Hepatocyte (in vitro differentiated cells): Measurements from ENCODE around the gene DOCK4. TPM values are rescaled to one million over a fixed set of nuclear protein-coding genes. Genes with fewer than 3 reads are reported as not detected.

Experiments used
- DNase-seq: peaks from one replicate; pipeline ENCODE4 v3.0.0-alpha.2; 2016; ENCODE audit warnings: low spot score
- H2AFZ ChIP-seq: fragments of 200-600 bp; sonication (generic); 2 replicates; pipeline ENCODE4 v1.6.0; 2016; ENCODE audit warnings: antibody characterized with exemption, mild to moderate bottlenecking
- H3K27ac ChIP-seq: fragments of 200-600 bp; sonication (generic); 2 replicates; pipeline ENCODE4 v1.5.1; 2016; ENCODE audit warnings: mild to moderate bottlenecking
- H3K27me3 ChIP-seq: fragments of 200-600 bp; sonication (generic); 2 replicates; pipeline ENCODE4 v1.6.1; 2016
- H3K36me3 ChIP-seq: fragments of 200-600 bp; sonication (generic); replicated peaks from 2 replicates; pipeline ENCODE4 v1.5.1; 2016; ENCODE audit warnings: low read depth; ENCODE audit not compliant: insufficient read depth
- H3K4me1 ChIP-seq: fragments of 200-600 bp; sonication (generic); 2 replicates; pipeline ENCODE4 v1.5.1; 2016; ENCODE audit warnings: mild to moderate bottlenecking, moderate library complexity; ENCODE audit not compliant: insufficient read depth
- H3K4me2 ChIP-seq: fragments of 200-600 bp; sonication (generic); 2 replicates; pipeline ENCODE4 v1.6.0; 2016
- H3K4me3 ChIP-seq: fragments of 200-600 bp; sonication (generic); 2 replicates; pipeline ENCODE4 v1.5.1; 2016; ENCODE audit warnings: mild to moderate bottlenecking
- H3K79me2 ChIP-seq: fragments of 200-600 bp; sonication (generic); 2 replicates; pipeline ENCODE4 v1.6.0; 2017; ENCODE audit warnings: mild to moderate bottlenecking
- H3K9me2 ChIP-seq: fragments of 200-600 bp; sonication (generic); replicated peaks from 2 replicates; pipeline ENCODE4 v1.6.0; 2017; ENCODE audit warnings: mild to moderate bottlenecking; ENCODE audit not compliant: insufficient read depth
- H3K9me3 ChIP-seq: fragments of 200-600 bp; sonication (generic); 2 replicates; pipeline ENCODE4 v1.5.1; 2016; ENCODE audit warnings: low read depth, mild to moderate bottlenecking
- H4K20me1 ChIP-seq: fragments of 200-600 bp; sonication (generic); 2 replicates; pipeline ENCODE4 v1.6.0; 2016; ENCODE audit warnings: mild to moderate bottlenecking; ENCODE audit not compliant: insufficient read depth, poor library complexity, severe bottlenecking
- EZH2 ChIP-seq: fragments of 200-600 bp; sonication (generic); IDR thresholded peaks from 2 replicates; pipeline ENCODE4 v1.6.1; 2016; ENCODE audit warnings: antibody characterized with exemption, mild to moderate bottlenecking, borderline replicate concordance
- EZH2phosphoT487 ChIP-seq: fragments of 200-600 bp; sonication (generic); IDR thresholded peaks from one replicate; pipeline ENCODE4 v1.6.1; 2018; ENCODE audit warnings: antibody characterized with exemption, mild to moderate bottlenecking, low read depth, moderate library complexity; ENCODE audit not compliant: unreplicated experiment, severe bottlenecking
- WGBS: methylation state at CpG from one replicate; pipeline ENCODE4 v1.1.6; 2016; ENCODE audit warnings: low lambda C conversion rate; ENCODE audit errors: missing lambda C conversion rate; 5-methylcytosine and 5-hydroxymethylcytosine counted together
- polyA plus RNA-seq: library from polyadenylated mRNA; unstranded; fragments of >200 nt; fragmentation: Nextera tagmentation; extraction: Ambion mirVana; gene quantifications from 2 replicates; pipeline ENCODE4 v1.2.1, GENCODE V29; 2016
- total RNA-seq: library from RNA; depleted of rRNA; stranded (reverse); fragments of >200 nt; gene quantifications from 2 replicates; pipeline ENCODE4 v1.2.3, GENCODE V29; 2014
- TF ChIP-seq, protein P1 (sequence below): fragments of 200-600 bp; sonication (generic); IDR thresholded peaks from 2 replicates; pipeline ENCODE4 v1.5.1; 2016; ENCODE audit warnings: antibody characterized with exemption, mild to moderate bottlenecking; ENCODE audit not compliant: poor library complexity

The DOCK4 gene
- total and polyA plus RNA-seq, 2 experiments from 2014 or later = 4.4 to 22.9 TPM

GRCh38 chr7:112069879-112070321, 136.3 kb downstream of the DOCK4 start:
- H3K9me3 ChIP-seq = no peaks in the 10 kb centered on the region
- H3K9me2 ChIP-seq = no peaks in the 10 kb centered on the region
- H3K4me1 ChIP-seq = no peaks in the 10 kb centered on the region
- 96% methylated on average over 3 of the region's 3 CpGs for WGBS
- no peak overlapping the region for H3K27ac ChIP-seq
- H2AFZ ChIP-seq = no peak overlapping the region
- H3K27me3 ChIP-seq = no peaks in the 10 kb centered on the region
- no peaks in the 10 kb centered on the region for H3K36me3 ChIP-seq
- DNase-seq = no peak
- H4K20me1 ChIP-seq = no peaks in the 10 kb centered on the region
- H3K79me2 ChIP-seq = peaks cover 3% of the 10 kb centered on the region
- H3K4me3 ChIP-seq = no peak overlapping the region
- no peak overlapping the region for H3K4me2 ChIP-seq
- no peak for TF ChIP-seq EZH2
- TF ChIP-seq, protein P1, sequence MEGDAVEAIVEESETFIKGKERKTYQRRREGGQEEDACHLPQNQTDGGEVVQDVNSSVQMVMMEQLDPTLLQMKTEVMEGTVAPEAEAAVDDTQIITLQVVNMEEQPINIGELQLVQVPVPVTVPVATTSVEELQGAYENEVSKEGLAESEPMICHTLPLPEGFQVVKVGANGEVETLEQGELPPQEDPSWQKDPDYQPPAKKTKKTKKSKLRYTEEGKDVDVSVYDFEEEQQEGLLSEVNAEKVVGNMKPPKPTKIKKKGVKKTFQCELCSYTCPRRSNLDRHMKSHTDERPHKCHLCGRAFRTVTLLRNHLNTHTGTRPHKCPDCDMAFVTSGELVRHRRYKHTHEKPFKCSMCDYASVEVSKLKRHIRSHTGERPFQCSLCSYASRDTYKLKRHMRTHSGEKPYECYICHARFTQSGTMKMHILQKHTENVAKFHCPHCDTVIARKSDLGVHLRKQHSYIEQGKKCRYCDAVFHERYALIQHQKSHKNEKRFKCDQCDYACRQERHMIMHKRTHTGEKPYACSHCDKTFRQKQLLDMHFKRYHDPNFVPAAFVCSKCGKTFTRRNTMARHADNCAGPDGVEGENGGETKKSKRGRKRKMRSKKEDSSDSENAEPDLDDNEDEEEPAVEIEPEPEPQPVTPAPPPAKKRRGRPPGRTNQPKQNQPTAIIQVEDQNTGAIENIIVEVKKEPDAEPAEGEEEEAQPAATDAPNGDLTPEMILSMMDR = no peak
- TF ChIP-seq EZH2phosphoT487 = no peak

DNA sequence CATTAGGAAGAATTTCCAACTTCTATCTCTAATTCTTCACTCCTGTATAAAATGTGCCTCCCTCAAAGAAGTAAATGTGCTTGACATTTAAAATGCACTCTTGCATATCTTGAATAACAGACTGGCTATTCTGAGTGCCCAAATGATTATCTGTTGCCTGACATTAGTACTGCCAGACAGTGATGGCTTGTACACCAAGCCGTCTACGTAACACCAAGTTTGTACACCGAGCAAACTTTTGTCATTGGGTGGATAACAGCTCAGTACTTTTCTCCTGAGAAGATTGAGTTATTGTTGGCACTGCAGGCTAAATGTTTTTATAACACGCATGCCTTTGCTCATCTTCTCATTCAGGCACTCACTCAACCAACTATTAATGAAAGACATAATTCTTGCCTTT, 137.2 kb downstream of the DOCK4 start:
- no peaks in the 10 kb centered on the region for H3K9me3 ChIP-seq
- no peak for DNase-seq
- no peaks in the 10 kb centered on the region for H3K4me1 ChIP-seq
- H3K27ac ChIP-seq = no peak overlapping the region
- WGBS = 92% methylated on average over 4 of the region's 4 CpGs
- no peak overlapping the region for H2AFZ ChIP-seq
- H3K27me3 ChIP-seq = no peaks in the 10 kb centered on the region
- no peaks in the 10 kb centered on the region for H4K20me1 ChIP-seq
- no peak overlapping the region for H3K4me3 ChIP-seq
- no peaks in the 10 kb centered on the region for H3K36me3 ChIP-seq
- peaks cover 4% of the 10 kb centered on the region for H3K79me2 ChIP-seq
- no peaks in the 10 kb centered on the region for H3K9me2 ChIP-seq
- TF ChIP-seq EZH2 (no peak), EZH2phosphoT487 (no peak)
- TF ChIP-seq, protein P1 = no peak
- no peak overlapping the region for H3K4me2 ChIP-seq

- H3K27ac ChIP-seq = no peak overlapping the region
- TF ChIP-seq, protein P1 = no peak
- TF ChIP-seq EZH2 (no peak), EZH2phosphoT487 (no peak)
- no peak overlapping the region for H3K4me2 ChIP-seq
Observed at GRCh38 chr7:112067632-112068540, 138.3 kb downstream of the DOCK4 start.

More at GRCh38 chr7:112067632-112068540, 138.3 kb downstream of the DOCK4 start:
- H3K27me3 ChIP-seq = no peaks in the 10 kb centered on the region
- no peak for DNase-seq
- H3K79me2 ChIP-seq = peaks cover 4% of the 10 kb centered on the region
- no peaks in the 10 kb centered on the region for H3K36me3 ChIP-seq
- H3K4me1 ChIP-seq = no peaks in the 10 kb centered on the region
- 69% methylated on average over 5 of the region's 5 CpGs for WGBS
- H2AFZ ChIP-seq = no peak overlapping the region
- H3K9me3 ChIP-seq = no peaks in the 10 kb centered on the region
- no peaks in the 10 kb centered on the region for H3K9me2 ChIP-seq
- no peaks in the 10 kb centered on the region for H4K20me1 ChIP-seq
- H3K4me3 ChIP-seq = no peak overlapping the region
